ENCODE data around the gene MINPP1.
"Not testable (repeated sequence)": the region's sequence is repeated elsewhere in the genome, so short reads cannot be mapped to it uniquely, and the experiment has no call there.

The MINPP1 gene, protein sequence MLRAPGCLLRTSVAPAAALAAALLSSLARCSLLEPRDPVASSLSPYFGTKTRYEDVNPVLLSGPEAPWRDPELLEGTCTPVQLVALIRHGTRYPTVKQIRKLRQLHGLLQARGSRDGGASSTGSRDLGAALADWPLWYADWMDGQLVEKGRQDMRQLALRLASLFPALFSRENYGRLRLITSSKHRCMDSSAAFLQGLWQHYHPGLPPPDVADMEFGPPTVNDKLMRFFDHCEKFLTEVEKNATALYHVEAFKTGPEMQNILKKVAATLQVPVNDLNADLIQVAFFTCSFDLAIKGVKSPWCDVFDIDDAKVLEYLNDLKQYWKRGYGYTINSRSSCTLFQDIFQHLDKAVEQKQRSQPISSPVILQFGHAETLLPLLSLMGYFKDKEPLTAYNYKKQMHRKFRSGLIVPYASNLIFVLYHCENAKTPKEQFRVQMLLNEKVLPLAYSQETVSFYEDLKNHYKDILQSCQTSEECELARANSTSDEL

GRCh38 chr10:87504640-87505365, at the start of gene MINPP1:
Gene MINPP1, plus strand, starts transcription at chr10:87504893. Its CDS starts 23 bp downstream, at chr10:87504916.
- DNase-seq = peak; percentile 91

DNA sequence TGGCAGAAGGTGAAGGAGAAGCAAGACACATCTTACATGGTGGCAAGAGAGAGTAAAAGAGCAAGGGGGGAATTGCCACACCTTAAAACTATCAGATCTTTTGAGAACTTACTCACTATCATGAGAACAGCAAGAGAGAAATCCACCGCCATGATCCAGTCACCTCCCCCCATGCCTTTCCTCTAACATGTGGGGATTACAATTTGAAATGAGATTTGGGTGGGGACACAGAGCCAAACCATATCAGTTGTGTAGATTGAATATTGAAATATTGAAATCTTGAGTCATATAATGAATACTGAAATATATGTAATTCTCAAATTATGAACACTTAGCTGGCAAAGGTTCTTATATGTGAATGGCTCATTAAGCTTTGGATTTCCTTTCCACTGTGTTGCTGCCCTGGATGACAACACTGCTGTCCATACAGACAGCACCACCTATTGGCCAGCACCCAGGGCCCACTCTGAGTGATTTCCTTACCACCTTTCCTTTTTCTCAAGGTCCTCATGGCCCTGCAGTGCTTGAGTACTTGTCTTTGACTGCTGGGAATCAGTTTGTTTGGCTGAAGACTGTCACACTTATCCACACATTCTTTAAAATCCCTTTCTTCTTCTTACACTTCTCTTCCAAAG, 48.0 kb upstream of the MINPP1 start:
- DNase-seq = not testable (repeated sequence)

DNA sequence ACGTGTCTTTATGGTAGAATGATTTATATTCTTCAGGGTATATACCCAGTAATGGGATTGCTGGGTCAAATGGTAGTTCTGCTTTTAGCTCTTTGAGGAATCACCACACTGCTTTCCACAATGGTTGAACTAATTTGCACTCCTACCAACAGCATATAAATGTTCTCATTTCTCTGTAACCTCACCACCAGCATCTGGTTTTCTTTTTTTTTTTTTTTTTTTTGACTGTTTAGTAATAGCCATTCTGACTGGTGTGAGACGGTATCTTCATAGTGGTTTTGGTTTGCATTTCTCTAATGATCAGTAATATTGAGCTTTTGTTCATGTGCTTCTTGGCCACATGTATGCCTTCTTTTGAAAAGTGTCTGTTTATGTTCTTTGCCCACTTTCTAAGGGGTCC, 42.9 kb upstream of the MINPP1 start:
- DNase-seq = not testable (repeated sequence)

- DNase-seq = not testable (repeated sequence)
These were observed 37.8 kb upstream of the MINPP1 start for GRCh38 chr10:87466849-87467248.

- DNase-seq = not testable (repeated sequence)
These were observed 16.0 kb upstream of the MINPP1 start for GRCh38 chr10:87488733-87489132.

- DNase-seq = not testable (repeated sequence)
These were observed 14.4 kb upstream of the MINPP1 start for GRCh38 chr10:87490285-87490684.

- DNase-seq = not testable (repeated sequence)
These were observed 12.2 kb upstream of the MINPP1 start for GRCh38 chr10:87492450-87492849.

DNA sequence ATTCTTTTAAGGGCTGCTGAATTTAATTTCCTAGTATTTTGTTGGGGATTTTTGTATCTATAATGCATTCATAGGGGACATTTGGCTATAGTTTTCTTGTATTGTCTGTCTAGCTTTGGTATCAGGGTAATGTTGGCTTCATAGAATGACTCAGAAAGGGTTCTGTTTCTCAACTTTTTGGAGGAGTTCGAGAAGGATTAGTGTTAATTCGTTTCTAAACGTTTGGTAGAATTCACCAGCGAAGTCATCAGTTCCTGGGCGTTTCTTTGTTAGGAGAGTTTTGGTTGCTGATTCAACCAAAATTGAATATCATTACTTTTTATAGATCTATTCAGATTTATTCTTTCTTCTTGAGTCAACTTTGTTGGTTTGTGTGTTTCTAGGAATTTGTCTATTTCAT, 9.2 kb upstream of the MINPP1 start:
- DNase-seq = not testable (repeated sequence)

- not testable (repeated sequence) for DNase-seq
These were observed 7.3 kb upstream of the MINPP1 start for GRCh38 chr10:87497386-87497785.

- peak; percentile 18 for DNase-seq
These were observed 6.4 kb upstream of the MINPP1 start for GRCh38 chr10:87498106-87498789.

DNA sequence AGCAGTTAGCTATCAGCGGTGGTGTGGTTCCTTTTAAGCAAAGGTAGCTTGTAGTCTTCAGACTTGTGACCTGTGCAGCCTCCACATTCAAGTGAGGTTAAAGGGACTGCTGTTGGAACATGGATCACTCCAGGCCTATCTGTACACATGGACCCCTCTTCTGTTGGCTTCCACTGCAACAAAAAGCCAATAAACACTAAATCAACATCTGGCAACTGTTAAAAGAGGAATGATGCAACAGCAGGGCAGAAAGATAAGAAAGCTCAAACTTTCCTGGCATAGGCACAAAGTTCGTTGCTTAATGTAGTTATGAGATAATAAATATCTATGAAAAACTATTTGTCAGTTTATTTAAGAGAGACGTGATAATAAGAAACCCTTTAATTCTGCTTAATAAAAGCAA, 4.0 kb upstream of the MINPP1 start:
- DNase-seq = no peak

DNA sequence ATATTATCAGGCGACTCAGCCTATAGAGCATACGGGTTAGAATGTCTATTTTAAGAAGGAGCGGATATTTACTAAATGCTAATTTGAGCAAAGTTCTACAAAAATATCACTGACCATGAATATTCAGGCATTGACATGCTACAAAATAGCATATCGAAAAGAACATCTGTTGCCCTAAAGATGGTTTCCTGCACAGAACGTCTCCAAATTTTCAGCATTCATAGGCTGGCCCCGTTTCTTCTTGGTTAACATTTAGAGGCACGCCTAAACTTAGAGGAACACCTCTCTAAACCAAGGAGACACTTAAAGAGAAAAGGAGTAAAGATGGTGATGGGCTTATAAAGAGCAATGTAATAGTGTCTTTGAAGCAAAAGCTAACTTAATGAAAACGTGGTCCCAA, 1.3 kb upstream of the MINPP1 start:
- no peak for DNase-seq

GRCh38 chr10:87503886-87504285, 807 bp upstream of the MINPP1 start:
- peak; percentile 30 for DNase-seq

GRCh38 chr10:87504307-87504639, 420 bp upstream of the MINPP1 start:
- no peak for DNase-seq

GRCh38 chr10:87505366-87506111, 846 bp downstream of the MINPP1 start:
- peak; percentile 68 for DNase-seq

DNA sequence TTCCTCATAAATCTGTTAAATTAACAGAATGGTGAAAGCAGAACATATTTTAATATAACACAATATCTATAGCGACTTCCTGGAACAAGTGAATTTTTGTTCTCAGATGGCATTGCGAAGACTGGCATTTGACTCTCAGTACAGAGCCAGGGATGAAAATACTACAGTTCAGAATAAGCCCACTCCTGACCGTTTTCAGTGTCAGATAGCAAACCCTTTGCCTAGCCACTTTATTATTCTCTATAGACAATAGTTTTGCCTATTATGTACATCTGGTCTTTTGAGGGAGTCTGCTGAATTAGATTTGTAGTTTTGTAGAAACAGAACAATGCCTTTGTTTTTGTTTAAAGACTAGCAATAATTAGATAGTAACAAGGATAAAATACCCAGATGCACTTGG, 2.3 kb downstream of the MINPP1 start:
- no peak for DNase-seq

- no peak for DNase-seq
These were observed 3.3 kb downstream of the MINPP1 start for GRCh38 chr10:87507879-87508483.

DNA sequence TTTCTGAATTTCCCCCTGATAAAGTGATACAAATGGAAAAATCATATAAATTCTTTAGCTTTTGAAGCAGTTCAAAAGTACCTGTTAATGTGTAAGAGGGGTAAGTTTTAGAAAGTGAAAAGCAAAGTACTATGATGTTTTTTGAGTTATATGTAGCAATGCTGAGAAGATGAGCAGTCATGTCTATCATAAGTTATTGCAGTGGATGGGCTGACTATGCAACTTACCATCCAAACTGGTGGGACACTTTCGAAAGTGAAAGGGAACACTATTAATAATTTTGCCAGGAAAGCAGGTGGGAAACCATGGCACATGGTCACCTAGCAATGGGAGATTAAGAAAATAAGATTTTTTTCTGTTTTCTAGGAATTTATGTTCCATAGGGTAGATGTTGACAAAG, 4.1 kb downstream of the MINPP1 start:
- DNase-seq = no peak

DNA sequence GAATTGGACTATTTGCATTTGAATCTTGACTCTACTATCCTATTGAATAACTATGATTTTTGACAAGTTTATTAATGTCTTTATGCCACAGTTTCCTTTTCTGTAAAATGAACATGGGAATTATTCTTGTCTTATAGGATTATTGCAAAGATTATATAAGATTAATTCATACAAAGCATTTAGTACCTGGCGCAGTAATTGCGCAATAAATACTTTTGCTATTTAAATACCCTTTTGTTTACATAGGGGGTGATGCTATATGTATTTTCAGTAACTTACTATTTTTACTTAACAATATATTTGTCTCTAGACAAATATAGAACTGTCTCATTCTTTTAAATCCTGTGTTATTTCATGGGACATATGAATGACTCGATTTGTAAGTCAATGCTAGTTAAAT, 5.3 kb downstream of the MINPP1 start:
- DNase-seq = no peak

DNA sequence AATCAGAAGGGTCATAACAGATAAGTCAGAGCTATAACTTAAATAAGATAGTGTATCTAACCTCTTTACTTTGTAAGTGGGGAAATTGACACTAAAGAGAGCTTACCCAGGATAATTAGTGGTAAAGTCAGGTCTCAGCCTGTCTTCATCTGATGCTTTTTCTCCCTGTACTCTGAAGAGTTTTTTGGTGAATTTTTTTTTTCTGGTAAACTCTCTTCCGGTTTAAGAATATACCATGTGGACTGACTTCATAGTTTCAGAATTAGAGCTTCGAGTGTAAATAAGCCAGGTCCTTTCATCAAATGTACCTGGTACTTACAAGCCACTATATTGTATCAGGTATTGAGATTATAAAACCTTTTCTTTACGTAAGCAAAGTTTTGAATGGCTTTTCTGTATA, 6.8 kb downstream of the MINPP1 start:
- no peak for DNase-seq

GRCh38 chr10:87518937-87519336, 14.2 kb downstream of the MINPP1 start:
- no peak for DNase-seq

- DNase-seq = no peak
These were observed 14.9 kb downstream of the MINPP1 start for GRCh38 chr10:87519582-87519981.

Data from EL (cell line).